Naive B cell (primary cell): ENCODE measurements around the gene RAVER1. TPM values are rescaled to one million over a fixed set of nuclear protein-coding genes. Genes with fewer than 3 reads are reported as not detected.

Experiments used
- ATAC-seq, 2 donors: fragments of 150-1000 bp; cut with Tn5 transposase; 2 replicates each; pipeline ENCODE4 v1.10.0; 2021; ENCODE audit warnings: low read depth in 2 of 2, mild to moderate bottlenecking in 2 of 2, moderate library complexity in 2 of 2
- DNase-seq: peaks from one replicate; pipeline ENCODE4 v3.0.0; 2022
- H3K27ac Mint-ChIP-seq, 6 donors: one replicate each; pipeline ENCODE4 v1.8.0; 2020 to 2022; ENCODE audit warnings: mild to moderate bottlenecking in 6 of 6, mixed read lengths in 6 of 6, moderate library complexity in 5 of 6, inconsistent platforms in 2 of 6
- H3K27me3 Mint-ChIP-seq, 3 donors: one replicate each; pipeline ENCODE4 v1.8.0; 2021 to 2022; ENCODE audit warnings: mixed read lengths in 3 of 3, mild to moderate bottlenecking in 1 of 3
- H3K36me3 Mint-ChIP-seq, 2 donors: one replicate each; pipeline ENCODE4 v1.8.0; 2020 to 2022; ENCODE audit warnings: mixed read lengths in 2 of 2, inconsistent platforms in 1 of 2, mild to moderate bottlenecking in 1 of 2
- H3K4me1 Mint-ChIP-seq, 3 donors: one replicate each; pipeline ENCODE4 v1.8.0; 2020 to 2022; ENCODE audit warnings: mixed read lengths in 3 of 3, inconsistent platforms in 1 of 3, mild to moderate bottlenecking in 1 of 3, moderate library complexity in 1 of 3
- H3K4me3 Mint-ChIP-seq, 8 donors: one replicate each; pipeline ENCODE4 v1.8.0; 2020 to 2022; ENCODE audit warnings: mild to moderate bottlenecking in 8 of 8, mixed read lengths in 8 of 8, moderate library complexity in 8 of 8, inconsistent platforms in 2 of 8
- H3K9me3 Mint-ChIP-seq, 7 donors: one replicate each; pipeline ENCODE4 v1.8.0; 2020 to 2022; ENCODE audit warnings: mixed read lengths in 7 of 7, mild to moderate bottlenecking in 5 of 7, inconsistent platforms in 2 of 7, moderate library complexity in 1 of 7
- polyA plus RNA-seq, 6 donors: library from polyadenylated mRNA; unstranded; fragments of 300-500 nt; fragmentation: Illumina TruSeq; gene quantifications; one replicate each; pipeline ENCODE4 v1.2.3, GENCODE V29; 2021; ENCODE audit warnings: low read depth in 6 of 6

The RAVER1 gene
- polyA plus RNA-seq, 6 donors from 2014 or later = 12.0 to 25.0 (median 15.0) TPM

DNA sequence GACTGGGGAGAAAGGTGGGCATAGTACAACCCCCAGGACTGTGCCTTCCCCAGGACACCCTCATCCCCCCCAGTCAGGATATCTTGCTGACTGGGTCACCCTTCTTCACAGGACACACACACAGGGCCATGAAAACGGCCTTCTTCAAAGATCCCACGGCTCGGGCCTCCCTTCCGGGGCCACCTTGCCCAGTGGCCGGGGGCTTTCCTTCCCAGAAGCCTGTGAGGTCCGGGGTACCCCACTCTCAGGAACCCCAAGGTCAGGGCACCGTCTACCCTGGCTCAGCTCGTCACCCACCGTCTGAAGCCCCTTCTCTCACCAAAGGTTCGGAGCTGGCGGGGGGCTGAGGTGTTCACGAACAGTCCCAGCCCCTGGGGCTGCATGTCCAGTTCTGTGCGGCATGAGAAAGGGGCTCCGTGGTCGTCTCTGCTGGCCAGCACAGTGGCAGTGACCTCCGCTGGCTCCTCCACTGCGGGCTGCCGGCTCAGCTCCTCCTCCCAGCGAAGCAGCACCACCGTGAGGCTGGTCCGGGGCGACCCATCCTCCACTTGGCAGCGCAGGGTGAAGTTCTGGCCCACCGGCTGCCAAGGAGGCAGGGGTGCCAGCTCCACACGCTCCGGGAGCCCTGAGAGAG, 2.1 kb upstream of the RAVER1 start:
- Mint-ChIP-seq H3K27me3 (no peaks in the 10 kb centered on the region), H3K4me3 (peak overlapping the region in 1 of 8 donors; percentile 26), H3K27ac (peak overlapping the region in 1 of 6 donors; percentile 36), H3K36me3 (no peaks in the 10 kb centered on the region), H3K4me1 (peaks cover 32 to 62% (median 57%) of the 10 kb centered on the region in 3 donors), H3K9me3 (no peaks in the 10 kb centered on the region)
- DNase-seq (no peak), ATAC-seq (no peak)

DNA sequence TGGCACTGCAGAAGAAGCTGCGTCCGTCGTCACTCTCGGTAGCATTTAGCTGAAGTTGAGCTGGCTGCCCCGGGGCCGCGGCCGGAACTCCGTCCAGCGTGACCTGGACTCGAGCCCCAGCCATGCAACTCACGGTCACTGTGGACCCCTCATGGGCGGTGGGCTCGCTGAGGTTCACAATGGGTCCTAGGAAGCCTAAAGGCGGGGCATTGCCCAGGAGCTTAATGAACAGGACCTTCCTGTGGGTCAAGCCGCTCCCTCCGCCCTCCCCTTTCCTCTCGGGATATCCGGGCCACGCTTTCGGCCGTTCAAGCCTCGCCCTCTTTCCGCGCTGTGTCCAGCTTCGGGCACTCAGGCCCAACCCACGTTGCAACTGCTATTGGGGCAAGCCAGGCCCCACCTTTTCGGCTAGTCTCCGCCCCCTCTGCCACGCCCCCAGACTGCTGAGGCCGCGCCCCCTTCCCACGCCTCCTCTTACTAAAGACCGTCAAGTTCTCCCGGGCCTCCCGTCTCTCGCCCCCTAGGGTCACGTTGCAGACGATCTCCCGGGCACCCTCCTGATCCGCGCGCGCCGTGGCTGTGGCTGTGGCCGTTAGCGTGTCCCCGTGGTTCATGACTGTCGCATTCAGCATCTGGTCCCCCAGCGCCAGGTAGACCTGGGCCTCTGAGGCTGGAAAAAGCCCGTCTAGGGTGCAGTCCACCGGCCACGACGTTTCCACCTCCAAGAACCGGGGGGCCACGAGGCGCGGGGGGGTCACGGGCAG, 1.4 kb upstream of the RAVER1 start:
- H3K36me3 Mint-ChIP-seq = no peaks in the 10 kb centered on the region
- no peaks in the 10 kb centered on the region for H3K27me3 Mint-ChIP-seq
- H3K27ac Mint-ChIP-seq = peak overlapping the region in 3 of 6 donors; percentile 27 to 36 (median 29)
- no peaks in the 10 kb centered on the region for H3K9me3 Mint-ChIP-seq
- no peak for DNase-seq
- ATAC-seq = no peak
- H3K4me1 Mint-ChIP-seq = peaks cover 31 to 63% (median 60%) of the 10 kb centered on the region in 3 donors
- H3K4me3 Mint-ChIP-seq = peak overlapping the region in 5 of 8 donors; percentile 26 to 96 (median 54)

DNA sequence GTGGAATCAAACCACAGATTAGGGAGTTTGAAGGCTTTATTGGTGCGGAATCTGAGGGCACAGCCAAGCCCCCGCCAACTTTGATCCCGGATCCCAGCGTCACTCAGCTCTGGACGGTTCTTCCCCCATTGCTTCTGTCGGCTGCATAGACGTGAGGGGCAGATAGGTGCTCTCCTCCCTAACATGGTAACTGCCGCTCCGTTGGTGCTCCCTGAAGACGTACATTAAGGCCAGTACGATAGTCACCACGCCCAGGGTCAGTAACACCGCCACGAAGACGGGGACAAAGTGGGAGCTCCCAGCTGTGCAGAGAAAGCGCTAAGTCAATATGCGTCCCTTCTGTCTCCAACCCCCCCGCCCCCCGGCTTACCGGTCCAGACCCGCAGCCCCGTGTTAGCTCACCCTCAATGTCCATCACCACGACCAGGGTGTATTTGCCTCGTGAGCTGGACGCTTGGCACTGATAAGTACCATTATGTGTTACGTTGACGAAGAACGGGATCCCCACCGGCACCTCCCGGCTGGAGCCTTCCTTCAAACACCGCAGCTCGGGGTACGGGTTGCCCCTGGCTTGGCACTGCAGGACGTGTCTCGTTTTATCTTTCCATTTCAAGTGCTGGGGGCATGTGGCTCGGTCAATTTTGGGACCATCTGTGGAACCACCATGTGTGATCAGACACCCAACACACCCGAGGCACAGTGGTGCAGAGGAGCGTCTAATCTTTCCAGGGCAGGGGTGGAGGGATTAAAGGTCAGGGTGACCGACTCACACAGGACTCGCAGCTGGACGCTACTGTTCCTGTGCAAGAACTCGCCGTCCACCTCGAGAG, 644 bp upstream of the RAVER1 start:
- Mint-ChIP-seq H3K27me3 (no peaks in the 10 kb centered on the region), H3K9me3 (no peaks in the 10 kb centered on the region), H3K27ac (peak overlapping the region; percentile 92 to 98 (median 96)), H3K36me3 (no peaks in the 10 kb centered on the region), H3K4me3 (peak overlapping the region; percentile 94 to 99 (median 97)), H3K4me1 (peaks cover 23 to 56% (median 56%) of the 10 kb centered on the region in 3 donors)
- no peak for ATAC-seq
- no peak for DNase-seq

DNA sequence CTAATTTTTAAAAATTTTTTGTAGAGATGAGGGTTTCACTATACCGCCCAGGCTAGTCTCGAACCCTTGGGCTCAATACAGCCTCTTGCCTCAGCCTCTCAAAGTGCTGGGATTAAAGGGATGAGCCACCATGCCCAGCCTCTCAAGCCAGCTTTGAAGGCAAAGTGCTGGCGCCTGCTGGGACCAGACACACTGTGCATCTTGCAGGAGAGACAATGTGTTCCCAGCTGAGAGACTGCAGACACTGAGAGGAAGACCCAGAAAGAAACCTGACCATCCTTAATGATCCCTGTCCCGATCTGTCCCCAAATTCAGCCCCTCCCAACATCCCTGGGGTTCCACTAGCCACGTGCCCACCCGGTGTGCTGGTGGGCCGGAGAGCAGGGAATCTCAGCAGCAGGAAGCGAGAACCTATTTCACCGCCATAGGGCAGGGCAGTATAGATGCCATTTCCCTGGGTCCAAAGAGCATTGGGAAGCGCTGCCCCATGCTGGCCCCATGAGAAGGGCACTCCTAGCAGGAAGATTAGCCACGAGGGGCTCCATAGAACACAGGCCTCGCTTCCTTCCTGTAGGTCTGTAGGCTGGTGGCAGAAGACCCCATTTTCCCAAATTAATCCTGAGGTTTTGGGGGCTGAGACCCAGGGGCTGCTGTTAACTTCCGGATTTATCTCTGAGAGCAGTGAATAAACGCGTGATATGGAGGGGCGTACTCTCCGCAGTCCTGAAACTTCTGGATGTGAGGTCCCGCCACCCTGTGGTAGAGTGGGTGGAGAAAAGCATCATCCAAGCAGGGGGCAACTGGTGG, 968 bp downstream of the RAVER1 start:
- Mint-ChIP-seq H3K9me3 (no peaks in the 10 kb centered on the region), H3K36me3 (no peaks in the 10 kb centered on the region)

DNA sequence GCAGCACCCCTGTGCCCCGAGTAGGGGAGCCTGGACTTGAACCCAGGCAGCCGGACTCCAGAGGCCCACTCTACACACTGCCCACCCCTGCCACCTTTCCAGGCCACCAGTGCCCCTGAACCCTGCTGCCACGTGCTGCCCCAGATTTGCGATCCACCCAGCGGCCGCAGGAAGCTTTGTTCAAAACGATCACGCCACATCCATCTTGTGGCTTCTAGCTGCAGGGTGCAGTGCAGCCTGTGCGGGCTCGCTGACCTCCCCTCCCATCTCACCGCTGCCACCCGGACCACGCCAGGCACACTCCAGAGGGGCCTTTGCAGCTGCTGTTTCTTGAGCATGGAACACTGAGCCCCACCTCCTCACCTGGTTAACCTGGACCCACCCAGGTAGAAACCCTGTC, 3.8 kb downstream of the RAVER1 start:
- DNase-seq = no peak
- no peak for ATAC-seq
- Mint-ChIP-seq H3K4me3 (peak overlapping the region in 2 of 8 donors; percentile 10 to 44), H3K4me1 (peaks cover 15 to 36% (median 36%) of the 10 kb centered on the region in 3 donors), H3K27ac (peak overlapping the region in 1 of 6 donors; percentile 88), H3K9me3 (no peaks in the 10 kb centered on the region), H3K36me3 (no peaks in the 10 kb centered on the region), H3K27me3 (no peaks in the 10 kb centered on the region)

More for the DNA sequence above, 968 bp downstream of the RAVER1 start:
- no peaks in the 10 kb centered on the region for H3K27me3 Mint-ChIP-seq
- H3K4me3 Mint-ChIP-seq = peak overlapping the region; percentile 94 to 99 (median 97)
- H3K27ac Mint-ChIP-seq = peak overlapping the region; percentile 92 to 98 (median 96)
- no peak for ATAC-seq
- no peak for DNase-seq
- peaks cover 15 to 48% (median 46%) of the 10 kb centered on the region in 3 donors for H3K4me1 Mint-ChIP-seq

DNA sequence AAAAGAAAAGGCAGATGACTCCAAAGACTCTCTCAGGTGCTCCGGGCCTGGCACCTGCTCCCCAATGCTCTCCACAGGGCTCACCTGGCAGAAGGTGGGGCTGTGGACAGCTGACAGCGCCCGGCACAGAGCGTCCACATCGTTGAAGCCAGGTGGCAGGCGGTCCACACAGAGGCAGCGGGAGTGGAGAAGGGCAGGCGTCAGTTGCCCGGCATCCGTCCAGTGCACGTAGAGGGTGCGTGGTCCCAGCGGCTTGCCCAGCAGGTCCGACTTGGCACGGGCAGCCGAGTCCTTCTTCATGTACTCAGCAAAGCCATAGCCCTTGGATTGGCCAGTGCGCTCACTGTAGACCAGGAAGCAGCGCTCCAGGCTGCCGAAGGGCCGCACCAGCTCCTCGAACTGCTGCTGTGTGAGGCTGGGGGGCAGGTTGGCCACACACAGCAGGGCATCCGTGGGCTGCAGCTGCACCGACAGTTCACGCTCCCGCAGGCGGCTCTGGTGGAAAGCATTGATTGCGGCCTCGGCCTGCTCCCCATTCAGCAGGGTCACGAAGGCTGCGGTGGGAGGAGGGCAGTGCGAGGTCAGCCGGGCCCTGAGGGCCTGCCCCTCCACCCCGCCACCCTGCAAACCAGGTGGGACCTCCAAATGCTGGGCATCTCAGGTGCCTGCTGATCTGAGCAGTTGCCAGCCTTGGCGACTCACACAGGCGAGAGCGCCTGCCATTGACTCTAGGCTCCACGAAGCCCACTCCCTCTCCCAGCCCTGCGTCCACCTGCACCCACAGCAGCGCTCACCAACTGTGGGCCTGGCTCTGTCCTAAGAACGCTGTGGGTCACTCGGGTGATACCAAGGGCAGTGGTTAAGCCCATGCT, 4.5 kb downstream of the RAVER1 start:
- Mint-ChIP-seq H3K4me3 (no peak overlapping the region), H3K9me3 (no peaks in the 10 kb centered on the region), H3K4me1 (peaks cover 14 to 30% (median 29%) of the 10 kb centered on the region in 3 donors), H3K27me3 (no peaks in the 10 kb centered on the region), H3K36me3 (no peaks in the 10 kb centered on the region), H3K27ac (no peak overlapping the region)
- ATAC-seq = no peak
- no peak for DNase-seq

DNA sequence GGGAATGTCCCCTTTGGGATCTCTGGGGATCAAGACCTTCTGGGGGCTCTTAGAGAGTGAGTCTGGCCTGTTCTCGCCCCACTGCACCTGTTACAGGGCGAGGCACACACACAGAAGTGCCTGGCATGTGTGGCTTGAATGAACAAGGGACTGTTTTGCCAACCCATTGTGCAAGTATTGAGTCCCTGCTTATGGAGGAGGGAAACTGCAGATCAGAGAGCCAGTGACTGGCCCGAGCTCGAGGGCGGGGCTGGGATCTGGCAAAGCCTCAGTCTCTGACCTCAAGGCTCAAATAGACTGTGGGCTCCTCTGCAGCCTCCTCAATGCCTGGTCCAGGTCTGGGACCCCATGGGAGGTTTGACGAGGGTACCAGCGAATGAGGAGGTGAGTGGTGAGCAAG, 5.5 kb downstream of the RAVER1 start:
- Mint-ChIP-seq H3K9me3 (no peaks in the 10 kb centered on the region), H3K36me3 (no peaks in the 10 kb centered on the region), H3K4me3 (no peak overlapping the region), H3K27me3 (no peaks in the 10 kb centered on the region), H3K4me1 (peaks cover 6 to 29% (median 21%) of the 10 kb centered on the region in 3 donors), H3K27ac (peak overlapping the region in 1 of 6 donors; percentile 62)
- ATAC-seq (no peak), DNase-seq (no peak)

DNA sequence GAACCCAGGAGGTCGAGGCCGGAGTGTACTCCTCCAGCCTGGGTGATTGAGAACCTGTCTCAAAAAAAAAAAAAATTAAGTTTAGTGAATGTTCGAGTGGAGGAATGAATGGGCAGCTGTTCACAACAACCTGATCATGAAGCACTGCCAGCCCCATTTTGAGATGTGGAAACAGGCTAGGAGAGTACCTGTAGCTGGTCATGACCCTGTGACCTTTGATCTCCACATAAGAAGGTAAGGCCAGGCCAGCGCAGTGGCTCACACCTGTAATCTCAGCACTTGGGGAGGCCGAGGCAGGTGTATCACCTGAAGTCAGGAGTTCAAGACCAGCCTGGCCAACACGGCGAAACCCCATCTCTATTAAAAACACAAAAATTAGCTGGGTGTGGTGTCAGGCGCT, 7.6 kb downstream of the RAVER1 start:
- Mint-ChIP-seq H3K27me3 (no peaks in the 10 kb centered on the region), H3K9me3 (no peaks in the 10 kb centered on the region), H3K4me1 (peaks cover 5 to 21% (median 11%) of the 10 kb centered on the region in 3 donors), H3K36me3 (peaks cover 0 to 9% of the 10 kb centered on the region in 2 donors), H3K4me3 (no peak overlapping the region), H3K27ac (peak overlapping the region in 1 of 6 donors; percentile 86)
- ATAC-seq = no peak
- no peak for DNase-seq

DNA sequence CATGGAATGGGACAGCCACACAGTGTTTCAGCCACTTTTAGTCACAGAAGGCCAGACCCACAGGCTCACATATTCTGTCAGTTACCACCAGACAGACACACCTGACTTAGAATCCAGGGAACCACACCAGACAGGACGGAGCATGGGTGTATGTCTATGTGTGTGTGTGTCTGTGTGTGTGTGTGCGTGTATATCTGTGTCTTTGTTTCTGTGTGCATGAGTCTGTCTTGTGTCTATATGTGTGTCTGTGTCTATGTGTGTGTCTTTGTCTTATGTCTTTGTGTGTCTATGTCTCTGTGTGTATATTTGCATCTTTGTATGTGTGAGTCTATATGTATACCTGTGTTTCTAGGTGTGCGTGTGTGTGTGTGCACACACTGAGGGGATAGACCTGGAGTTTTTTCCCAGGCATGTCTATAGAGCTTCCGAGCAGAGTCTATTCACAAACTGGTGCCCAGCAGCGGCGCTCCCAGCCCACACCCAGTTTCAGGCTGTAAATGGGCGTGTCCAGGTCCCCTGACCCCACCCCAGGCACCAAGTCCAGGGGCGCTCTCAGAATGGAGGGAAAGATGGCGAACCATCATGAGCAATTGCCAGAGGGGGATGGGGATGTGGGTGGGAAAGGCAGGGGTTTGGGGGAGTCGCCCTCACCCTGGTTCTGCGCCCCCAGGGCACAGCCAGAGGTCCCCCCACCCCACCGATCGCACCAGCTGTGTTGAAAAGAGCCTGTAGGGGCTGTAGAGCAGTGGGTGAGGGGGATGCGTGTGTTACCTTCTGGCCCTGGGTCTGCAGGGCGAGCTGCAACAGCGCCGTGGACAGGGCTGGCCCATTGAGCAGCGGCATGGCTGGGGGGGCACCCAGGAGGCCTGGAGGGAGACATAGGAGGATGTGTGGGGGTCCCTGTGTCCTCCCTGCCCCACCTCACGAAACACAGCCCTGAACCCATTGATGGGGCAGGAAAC, 11.2 kb downstream of the RAVER1 start:
- Mint-ChIP-seq H3K36me3 (peaks cover 4 to 17% of the 10 kb centered on the region in 2 donors), H3K27me3 (no peaks in the 10 kb centered on the region), H3K27ac (peak overlapping the region in 3 of 6 donors; percentile 17 to 89 (median 59)), H3K4me3 (peak overlapping the region in 1 of 8 donors; percentile 9), H3K9me3 (no peaks in the 10 kb centered on the region), H3K4me1 (peaks cover 0 to 9% (median 9%) of the 10 kb centered on the region in 3 donors)
- no peak for DNase-seq
- ATAC-seq = no peak

DNA sequence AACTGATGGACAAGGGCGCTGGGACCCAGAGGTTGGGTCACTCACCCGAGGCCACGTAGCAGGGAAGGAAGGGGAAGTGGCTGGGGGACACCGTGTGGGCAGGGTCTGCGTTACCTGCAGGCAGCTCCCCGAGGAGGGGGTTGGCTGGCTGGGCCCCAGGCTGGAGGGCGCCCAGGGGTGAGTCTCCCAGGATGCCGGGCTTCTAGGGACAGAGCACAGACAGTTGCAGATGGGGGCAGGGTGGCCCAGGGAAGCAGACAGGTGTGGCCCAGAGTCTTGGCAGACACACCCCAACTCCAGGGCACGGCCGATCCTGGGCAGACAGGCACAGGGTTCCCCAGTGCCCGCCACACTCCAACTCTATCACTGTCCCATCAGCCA, 11.9 kb downstream of the RAVER1 start:
- Mint-ChIP-seq H3K36me3 (peaks cover 4 to 17% of the 10 kb centered on the region in 2 donors), H3K27ac (no peak overlapping the region), H3K4me1 (peaks cover 5 to 13% (median 9%) of the 10 kb centered on the region in 3 donors), H3K27me3 (no peaks in the 10 kb centered on the region), H3K9me3 (no peaks in the 10 kb centered on the region), H3K4me3 (peak overlapping the region in 1 of 8 donors; percentile 9)
- no peak for DNase-seq
- no peak for ATAC-seq
